Small intestine (tissue), 7 donors: ENCODE measurements around the gene LRRN3. TPM values are rescaled to one million over a fixed set of nuclear protein-coding genes. Genes with fewer than 3 reads are reported as not detected.

Experiments used
- DNase-seq, 2 donors: peaks; one replicate each; pipeline versions ENCODE4 v3.0.0 to v3.0.0-alpha.2; 2013
- FAIRE-seq: peaks from 2 replicates; lab custom pipeline; 2012; peaks lifted over from hg19 to GRCh38; lab: Jason Lieb, UNC
- H3K27ac ChIP-seq, 3 donors: one replicate each; pipeline ENCODE4 v1.5.1; 2013; ENCODE audit warnings: low read length in 2 of 3, mild to moderate bottlenecking in 2 of 3, control low read depth in 1 of 3, inconsistent platforms in 1 of 3, low read depth in 1 of 3, moderate library complexity in 1 of 3
- H3K27me3 ChIP-seq, 3 donors: one replicate each; pipeline ENCODE4 v1.6.1; 2013; ENCODE audit warnings: low read length in 3 of 3, inconsistent platforms in 1 of 3; ENCODE audit not compliant: control insufficient read depth in 3 of 3, insufficient read depth in 3 of 3
- H3K36me3 ChIP-seq, 3 donors: one replicate each; pipeline ENCODE4 v1.6.1; 2013; ENCODE audit warnings: low read length in 3 of 3, inconsistent platforms in 1 of 3, low read depth in 1 of 3, mild to moderate bottlenecking in 1 of 3, moderate library complexity in 1 of 3; ENCODE audit not compliant: control insufficient read depth in 3 of 3, insufficient read depth in 2 of 3
- H3K4me1 ChIP-seq, 3 donors: one replicate each; pipeline ENCODE4 v1.6.1; 2013; ENCODE audit warnings: low read length in 2 of 3, inconsistent platforms in 1 of 3, low read depth in 1 of 3, mild to moderate bottlenecking in 1 of 3, moderate library complexity in 1 of 3; ENCODE audit not compliant: control insufficient read depth in 3 of 3, insufficient read depth in 2 of 3
- H3K4me3 ChIP-seq, 3 donors: one replicate each; pipeline ENCODE4 v1.5.1; 2013; ENCODE audit warnings: low read length in 3 of 3, control low read depth in 1 of 3, inconsistent platforms in 1 of 3, low read depth in 1 of 3, mild to moderate bottlenecking in 1 of 3, moderate library complexity in 1 of 3
- H3K9me3 ChIP-seq, 2 donors: one replicate each; pipeline ENCODE4 v1.6.1; 2013; ENCODE audit warnings: low read depth in 1 of 2, low read length in 1 of 2; ENCODE audit not compliant: control insufficient read depth in 2 of 2, insufficient read depth in 1 of 2
- WGBS, 3 donors: extraction: QIAGEN DNeasy Blood & Tissue Kit; methylation state at CpG; one replicate each; pipeline ENCODE4 v1.1.7; 2013; 5-methylcytosine and 5-hydroxymethylcytosine counted together
- polyA plus RNA-seq, 4 donors: library from polyadenylated mRNA; stranded (reverse) in 3 of 4; unstranded in 1 of 4; fragments of 200-250 nt in 3 of 4; fragments of 120-200 nt in 1 of 4; gene quantifications; one replicate each; pipeline versions ENCODE4 v1.2.1 to v1.2.3, GENCODE V29; 2013
- donor health status: healthy with polysubstance abuse.
- donor health status: control.
- donor health status: control.
- donor health status: Bipolar disorder and iron deficiency.
- donor health status: healthy.

The LRRN3 gene
- polyA plus RNA-seq, 4 donors: 0.27 to 2.0 (median 0.72) TPM; not detected in 1

DNA sequence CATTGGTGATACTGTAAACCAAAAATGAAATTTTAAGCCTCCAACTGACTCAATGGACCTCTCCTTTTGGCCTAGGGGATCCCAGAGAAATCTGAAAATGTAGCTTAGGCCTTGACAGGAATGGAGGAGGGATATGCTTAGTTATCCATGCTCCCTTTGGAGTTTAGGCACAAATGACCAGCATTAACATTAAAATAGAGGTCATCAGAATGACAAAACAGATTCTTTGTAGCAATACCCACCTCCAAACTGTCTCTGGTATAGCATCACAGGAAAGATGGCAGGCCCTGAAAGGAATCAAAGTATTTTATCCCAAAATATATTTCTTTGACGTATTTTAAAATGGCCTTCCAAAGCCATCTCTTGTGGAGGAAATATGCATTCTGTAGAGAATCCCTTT, 39.1 kb upstream of the LRRN3 start:
- no peak for DNase-seq
- FAIRE-seq: no peak
- Histone ChIP-seq H3K9me3 (no peaks in the 10 kb centered on the region), H3K4me3 (no peak overlapping the region), H3K27me3 (no peaks in the 10 kb centered on the region), H3K27ac (no peak overlapping the region), H3K36me3 (no peaks in the 10 kb centered on the region), H3K4me1 (no peaks in the 10 kb centered on the region)
- WGBS, 3 donors: 89 to 100% (median 100%) methylated on average over 1 of the region's 1 CpG

DNA sequence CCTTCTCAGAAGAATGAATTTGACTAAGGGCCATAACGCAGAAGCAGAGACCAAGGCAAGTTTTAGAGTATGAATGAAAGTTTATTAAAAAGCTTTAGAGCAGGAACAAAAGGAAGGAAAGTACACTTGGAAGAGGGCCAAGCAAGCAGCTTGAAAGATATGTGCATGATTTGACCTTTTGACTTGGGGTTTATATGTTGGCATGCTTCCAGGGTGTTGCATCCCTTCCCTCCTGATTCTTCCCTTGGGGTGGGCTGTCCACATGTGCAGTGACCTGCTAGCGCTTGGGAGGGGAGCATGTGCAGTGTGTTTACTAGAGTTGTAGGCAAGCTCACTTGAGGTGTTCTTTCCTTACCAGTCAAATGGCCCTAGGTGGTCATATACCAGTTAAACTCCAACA, 37.9 kb upstream of the LRRN3 start:
- Histone ChIP-seq H3K27ac (no peak overlapping the region), H3K4me3 (no peak overlapping the region), H3K36me3 (no peaks in the 10 kb centered on the region), H3K27me3 (no peaks in the 10 kb centered on the region), H3K4me1 (no peaks in the 10 kb centered on the region), H3K9me3 (no peaks in the 10 kb centered on the region)
- peak in 1 of 2 donors; percentile 8 for DNase-seq
- FAIRE-seq: no peak
- WGBS, 3 donors: 69 to 85% (median 80%) methylated on average over 2 of the region's 2 CpGs

DNA sequence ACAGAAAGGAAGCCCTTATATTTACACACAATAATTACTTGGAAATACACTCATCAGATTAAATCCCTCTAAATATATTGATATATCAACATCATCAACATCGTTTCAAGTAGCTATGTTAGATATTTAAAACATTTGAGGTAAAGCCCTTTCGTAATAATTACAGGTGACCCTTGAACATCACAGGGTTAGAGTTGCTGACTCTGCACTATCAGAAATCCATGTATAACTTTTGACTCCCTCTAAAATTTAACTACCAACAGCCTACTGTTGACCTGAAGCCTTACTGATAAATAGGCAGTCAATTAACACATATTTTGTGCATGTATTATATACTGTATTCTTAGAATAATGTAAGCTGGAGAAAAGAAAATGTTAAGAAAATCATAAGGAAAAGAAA, 34.6 kb upstream of the LRRN3 start:
- FAIRE-seq (no peak), DNase-seq (peak in 1 of 2 donors; percentile 40)
- H3K4me1 ChIP-seq: no peaks in the 10 kb centered on the region
- H3K27ac ChIP-seq: no peak overlapping the region
- H3K9me3 ChIP-seq: no peaks in the 10 kb centered on the region
- 70 to 92% (median 87%) methylated on average over 2 of the region's 2 CpGs for WGBS, 3 donors
- H3K4me3 ChIP-seq: no peak overlapping the region
- H3K36me3 ChIP-seq: no peaks in the 10 kb centered on the region
- no peaks in the 10 kb centered on the region for H3K27me3 ChIP-seq

DNA sequence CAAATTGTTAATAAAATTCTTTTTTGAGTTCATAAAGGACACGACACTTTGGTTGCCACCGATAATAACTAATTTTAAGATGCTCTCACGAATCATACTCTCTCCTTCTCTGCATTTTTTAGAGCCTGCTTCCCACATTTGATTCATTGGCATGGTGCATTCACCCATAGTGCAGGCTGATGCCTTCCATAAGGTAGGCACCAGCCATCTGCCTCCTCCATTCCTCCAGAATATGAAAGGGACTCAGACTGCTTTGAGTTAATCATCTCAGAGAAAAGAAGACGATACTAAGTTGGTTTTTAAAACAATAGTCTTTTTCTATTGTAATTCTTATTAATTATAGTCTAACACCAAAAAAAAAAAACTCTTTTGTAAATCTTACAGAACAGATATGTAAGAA, 33.9 kb upstream of the LRRN3 start:
- WGBS, 3 donors: 93 to 97% (median 95%) methylated on average over 4 of the region's 4 CpGs
- Histone ChIP-seq H3K36me3 (no peaks in the 10 kb centered on the region), H3K4me1 (no peaks in the 10 kb centered on the region), H3K4me3 (no peak overlapping the region), H3K27me3 (no peaks in the 10 kb centered on the region), H3K27ac (no peak overlapping the region), H3K9me3 (no peaks in the 10 kb centered on the region)
- FAIRE-seq (no peak), DNase-seq (no peak)

DNA sequence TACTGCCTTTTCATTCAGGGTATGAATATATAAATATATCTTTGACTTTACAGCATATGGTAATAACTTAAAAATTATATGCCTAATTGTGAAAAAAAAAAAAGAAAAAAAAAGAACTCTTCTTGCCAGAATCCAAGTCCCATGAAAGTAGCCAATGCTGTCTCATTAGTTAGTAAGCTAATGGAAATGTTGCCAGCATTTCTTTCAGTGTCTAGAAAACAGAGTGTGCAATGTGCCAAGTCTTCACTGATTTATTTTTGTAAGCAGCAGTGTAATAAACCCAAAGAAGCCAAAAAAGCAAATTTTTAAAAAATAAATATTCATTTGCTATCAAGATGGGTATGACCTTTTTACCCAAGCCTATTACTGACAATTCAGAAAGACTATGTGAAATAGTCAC, 31.1 kb upstream of the LRRN3 start:
- Histone ChIP-seq H3K36me3 (no peaks in the 10 kb centered on the region), H3K27me3 (no peaks in the 10 kb centered on the region), H3K27ac (no peak overlapping the region), H3K4me1 (no peaks in the 10 kb centered on the region), H3K4me3 (no peak overlapping the region), H3K9me3 (peaks cover 3 to 23% of the 10 kb centered on the region in 2 donors)
- FAIRE-seq (no peak), DNase-seq (no peak)

DNA sequence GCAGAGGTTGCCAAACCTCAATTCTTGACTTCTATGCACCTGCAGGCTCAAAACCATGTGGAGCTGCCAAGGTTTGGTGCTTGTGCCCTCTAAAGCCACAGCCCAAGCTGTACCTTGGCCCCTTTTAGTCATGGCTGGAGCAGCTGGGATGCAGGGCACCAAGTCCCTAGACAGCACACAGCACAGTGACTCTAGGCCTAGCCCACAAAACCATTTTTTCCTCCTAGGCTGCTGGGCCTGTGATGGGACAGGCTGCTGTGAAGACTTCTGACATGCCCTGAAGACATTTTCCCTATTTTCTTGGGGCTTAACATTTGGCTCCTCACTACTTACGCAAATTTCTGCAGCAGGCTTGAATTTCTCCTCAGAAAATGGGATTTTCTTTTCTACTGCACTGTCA, 27.8 kb upstream of the LRRN3 start:
- Histone ChIP-seq H3K4me3 (no peak overlapping the region), H3K9me3 (peaks cover 3 to 26% of the 10 kb centered on the region in 2 donors), H3K27ac (no peak overlapping the region), H3K4me1 (no peaks in the 10 kb centered on the region), H3K36me3 (no peaks in the 10 kb centered on the region), H3K27me3 (no peaks in the 10 kb centered on the region)
- DNase-seq: no peak
- WGBS, 3 donors: 94 to 100% (median 99%) methylated on average over 1 of the region's 1 CpG
- no peak for FAIRE-seq

DNA sequence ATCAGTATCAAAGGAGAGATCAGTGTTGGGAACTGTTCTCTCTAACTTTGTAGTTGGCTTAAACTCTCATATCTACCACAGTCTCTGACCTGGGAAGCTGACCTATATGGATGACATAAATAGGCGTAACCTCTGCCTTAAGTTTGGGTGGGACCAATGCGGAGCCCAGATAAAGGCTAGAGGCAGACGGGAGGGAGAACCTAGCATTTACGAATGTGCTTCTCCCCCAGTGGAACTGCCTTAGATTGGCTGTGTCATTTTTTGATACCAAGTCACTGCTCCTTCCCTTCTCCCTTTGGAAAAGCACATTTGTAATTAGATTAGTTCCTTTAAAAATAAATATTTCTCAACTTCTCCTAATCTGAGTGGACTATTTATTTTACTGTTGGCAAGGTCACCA, 23.7 kb upstream of the LRRN3 start:
- no peaks in the 10 kb centered on the region for H3K27me3 ChIP-seq
- no peaks in the 10 kb centered on the region for H3K36me3 ChIP-seq
- H3K4me1 ChIP-seq: no peaks in the 10 kb centered on the region
- peaks cover 3 to 26% of the 10 kb centered on the region in 2 donors for H3K9me3 ChIP-seq
- WGBS, 3 donors: 93 to 98% (median 96%) methylated on average over 4 of the region's 4 CpGs
- H3K4me3 ChIP-seq: no peak overlapping the region
- no peak for FAIRE-seq
- DNase-seq: no peak
- no peak overlapping the region for H3K27ac ChIP-seq

DNA sequence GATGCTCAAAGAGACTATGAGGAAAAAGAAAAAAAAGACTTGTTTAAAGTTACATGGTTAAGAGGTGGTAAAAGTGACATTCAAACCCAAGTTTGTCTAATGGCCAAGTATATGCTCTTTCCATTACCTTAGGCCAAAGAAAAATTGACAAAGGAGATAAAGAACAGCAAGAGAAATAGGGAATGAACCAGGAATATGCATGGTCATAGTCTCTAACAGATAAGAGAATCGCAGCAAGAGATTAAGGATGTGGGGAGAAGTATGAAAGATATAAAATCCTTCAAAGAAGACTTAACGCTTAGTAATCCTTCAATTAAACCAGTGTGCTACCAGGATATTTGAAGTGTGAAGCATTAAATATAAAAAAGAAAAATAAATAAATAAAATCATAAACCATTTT, 23.2 kb upstream of the LRRN3 start:
- Histone ChIP-seq H3K27me3 (no peaks in the 10 kb centered on the region), H3K27ac (no peak overlapping the region), H3K4me3 (no peak overlapping the region), H3K4me1 (no peaks in the 10 kb centered on the region), H3K36me3 (no peaks in the 10 kb centered on the region), H3K9me3 (peaks cover 3 to 23% of the 10 kb centered on the region in 2 donors)
- DNase-seq (no peak), FAIRE-seq (no peak)
- 84 to 88% (median 87%) methylated on average over 2 of the region's 2 CpGs for WGBS, 3 donors

DNA sequence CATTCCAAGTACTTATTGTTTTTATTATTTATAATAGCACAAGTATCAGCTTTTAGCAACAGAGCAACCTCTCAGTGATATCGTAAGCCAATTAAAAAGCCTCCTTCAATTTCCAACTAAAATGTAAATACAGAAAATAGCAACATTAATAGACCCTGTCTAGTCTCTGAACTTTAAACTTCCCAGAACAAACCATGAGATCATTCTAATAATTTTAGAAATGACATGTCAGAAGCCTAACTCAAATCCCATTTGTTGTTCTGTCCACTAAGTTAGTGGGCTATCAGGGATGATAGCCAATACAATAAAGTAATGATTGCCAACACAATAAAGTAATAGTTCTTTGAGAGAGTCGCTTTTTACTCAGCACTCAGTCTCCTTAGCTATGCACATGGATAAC, 22.3 kb upstream of the LRRN3 start:
- peaks cover 0 to 15% of the 10 kb centered on the region in 2 donors for H3K9me3 ChIP-seq
- no peak overlapping the region for H3K4me3 ChIP-seq
- DNase-seq (no peak), FAIRE-seq (no peak)
- no peaks in the 10 kb centered on the region for H3K27me3 ChIP-seq
- H3K27ac ChIP-seq: no peak overlapping the region
- WGBS, 3 donors: 62 to 84% (median 81%) methylated on average over 2 of the region's 2 CpGs
- no peaks in the 10 kb centered on the region for H3K4me1 ChIP-seq
- no peaks in the 10 kb centered on the region for H3K36me3 ChIP-seq
